Activated CD4-positive, alpha-beta T cell treated with anti-CD3 and anti-CD28 coated beads for 36 hours (primary cell): ENCODE results near the gene NMT1. TPM values are rescaled to one million over a fixed set of nuclear protein-coding genes. Genes with fewer than 3 reads are reported as not detected.

ENCODE experiments used
- ATAC-seq: fragments of 200-7000 bp; cut with Tn5 transposase; one replicate; pipeline ENCODE4 v1.10.0; 2021; ENCODE audit warnings: mild to moderate bottlenecking, moderate library complexity
- CTCF ChIA-PET: fragments of 350-600 bp; sonication (Branson Sonifier 250); formaldehyde crosslinking; loops from one replicate; lab custom pipeline; 2021; ENCODE audit warnings: antibody characterized with exemption; lab: Charles Lee
- POLR2A ChIA-PET: fragments of 350-600 bp; sonication (Branson Sonifier 250); formaldehyde crosslinking; loops from one replicate; lab custom pipeline; 2021; ENCODE audit warnings: antibody characterized with exemption, inconsistent platforms; lab: Charles Lee
- DNase-seq: peaks from one replicate; pipeline ENCODE4 v3.0.0-alpha.2; 2020
- H3K27ac Mint-ChIP-seq: one replicate; pipeline ENCODE4 v1.8.0; 2021; ENCODE audit warnings: mixed read lengths
- H3K27me3 Mint-ChIP-seq: one replicate; pipeline ENCODE4 v1.8.0; 2021; ENCODE audit warnings: mixed read lengths
- H3K36me3 Mint-ChIP-seq: one replicate; pipeline ENCODE4 v1.8.0; 2021; ENCODE audit warnings: low read depth, mixed read lengths
- H3K4me1 Mint-ChIP-seq: one replicate; pipeline ENCODE4 v1.8.0; 2021; ENCODE audit warnings: mixed read lengths
- H3K4me3 Mint-ChIP-seq: one replicate; pipeline ENCODE4 v1.8.0; 2021; ENCODE audit warnings: mild to moderate bottlenecking, moderate library complexity, mixed read lengths
- H3K9me3 Mint-ChIP-seq: one replicate; pipeline ENCODE4 v1.8.0; 2021; ENCODE audit warnings: low read depth, mixed read lengths
- intact Hi-C, 2 experiments: fragments of 100-400 bp; cut with DNase I in 1 of 2; cut with micrococcal nuclease in 1 of 2; formaldehyde crosslinking; loops; one replicate each; pipeline versions ENCODE4 v1.14.2 to v1.15.1; 2022 to 2024; cut with DNase I, micrococcal nuclease
- total RNA-seq, 2 experiments: library from RNA; stranded (reverse); gene quantifications; one replicate each; pipeline ENCODE4 v1.2.3, GENCODE V29; 2021

NMT1 gene
- total RNA-seq, 2 experiments from 2014 or later = 170 to 175 TPM

DNA sequence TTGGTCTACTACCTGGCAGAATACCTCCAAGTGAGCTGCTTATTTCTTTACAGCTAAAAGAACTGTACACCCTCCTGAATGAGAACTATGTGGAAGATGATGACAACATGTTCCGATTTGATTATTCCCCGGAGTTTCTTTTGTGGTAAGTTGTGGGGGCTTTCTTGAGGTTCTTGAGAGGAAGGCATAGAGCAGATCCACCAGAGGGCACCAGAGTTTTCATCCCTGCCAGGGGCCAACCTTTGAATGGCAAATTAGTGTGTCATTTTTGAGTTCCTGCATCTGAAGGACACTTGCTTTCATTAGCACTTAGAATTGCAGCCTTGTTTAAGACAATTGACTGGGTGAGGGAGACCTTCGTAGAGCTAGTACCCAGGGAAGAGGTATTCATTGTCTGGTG lies 35.0 kb downstream of the NMT1 start:
- no peak overlapping the region for H3K27ac Mint-ChIP-seq
- intact Hi-C loops = loop anchor here in 1 of 2 experiments (2.0 to 5.0 kb wide), 2 partner anchors 37 to 44 kb away; partner anchors contain the start of genes DCAKD and PLCD3
- POLR2A ChIA-PET = no interaction called here
- no peaks in the 10 kb centered on the region for H3K9me3 Mint-ChIP-seq
- H3K4me1 Mint-ChIP-seq = no peaks in the 10 kb centered on the region
- ATAC-seq (no peak), DNase-seq (peak; percentile 25)
- peaks cover 59% of the 10 kb centered on the region for H3K36me3 Mint-ChIP-seq
- H3K4me3 Mint-ChIP-seq = no peak overlapping the region
- CTCF ChIA-PET = interaction anchor here (0.9 to 1.6 kb wide), 3 partner anchors 25 to 53 kb away, joined by 3 read pairs; no protein-coding TSS in a partner anchor
- no peaks in the 10 kb centered on the region for H3K27me3 Mint-ChIP-seq

DNA sequence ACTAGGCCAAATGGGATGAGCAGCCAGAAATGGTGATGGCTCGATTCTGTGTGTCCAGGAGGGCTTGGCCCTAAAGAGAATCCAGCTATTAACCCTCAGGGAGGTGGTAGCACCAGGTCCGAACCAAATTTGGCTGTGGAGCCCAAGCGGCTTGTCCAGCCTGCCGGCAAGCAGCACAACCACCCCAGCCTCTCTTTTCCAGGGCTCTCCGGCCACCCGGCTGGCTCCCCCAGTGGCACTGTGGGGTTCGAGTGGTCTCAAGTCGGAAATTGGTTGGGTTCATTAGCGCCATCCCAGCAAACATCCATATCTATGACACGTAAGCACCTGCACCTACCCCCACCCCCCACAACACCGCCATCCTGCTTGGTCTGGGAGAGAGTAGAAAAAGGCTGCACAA lies 35.8 kb downstream of the NMT1 start:
- Mint-ChIP-seq H3K4me3 (no peak overlapping the region), H3K27me3 (no peaks in the 10 kb centered on the region), H3K4me1 (no peaks in the 10 kb centered on the region), H3K36me3 (peaks cover 55% of the 10 kb centered on the region), H3K27ac (no peak overlapping the region), H3K9me3 (no peaks in the 10 kb centered on the region)
- DNase-seq = no peak
- ChIA-PET CTCF (interaction anchor here (0.6 to 1.3 kb wide), 3 partner anchors 30 to 256 kb away, joined by 3 read pairs; no protein-coding TSS in a partner anchor), POLR2A (interaction anchor here (0.9 kb wide), 1 partner anchor 19 kb away, joined by 3 read pairs; no protein-coding TSS in a partner anchor)
- intact Hi-C loops = loop anchor here in 1 of 2 experiments (2.0 to 5.0 kb wide), 2 partner anchors 36 to 45 kb away; partner anchors contain the start of genes DCAKD and PLCD3
- no peak for ATAC-seq

DNA sequence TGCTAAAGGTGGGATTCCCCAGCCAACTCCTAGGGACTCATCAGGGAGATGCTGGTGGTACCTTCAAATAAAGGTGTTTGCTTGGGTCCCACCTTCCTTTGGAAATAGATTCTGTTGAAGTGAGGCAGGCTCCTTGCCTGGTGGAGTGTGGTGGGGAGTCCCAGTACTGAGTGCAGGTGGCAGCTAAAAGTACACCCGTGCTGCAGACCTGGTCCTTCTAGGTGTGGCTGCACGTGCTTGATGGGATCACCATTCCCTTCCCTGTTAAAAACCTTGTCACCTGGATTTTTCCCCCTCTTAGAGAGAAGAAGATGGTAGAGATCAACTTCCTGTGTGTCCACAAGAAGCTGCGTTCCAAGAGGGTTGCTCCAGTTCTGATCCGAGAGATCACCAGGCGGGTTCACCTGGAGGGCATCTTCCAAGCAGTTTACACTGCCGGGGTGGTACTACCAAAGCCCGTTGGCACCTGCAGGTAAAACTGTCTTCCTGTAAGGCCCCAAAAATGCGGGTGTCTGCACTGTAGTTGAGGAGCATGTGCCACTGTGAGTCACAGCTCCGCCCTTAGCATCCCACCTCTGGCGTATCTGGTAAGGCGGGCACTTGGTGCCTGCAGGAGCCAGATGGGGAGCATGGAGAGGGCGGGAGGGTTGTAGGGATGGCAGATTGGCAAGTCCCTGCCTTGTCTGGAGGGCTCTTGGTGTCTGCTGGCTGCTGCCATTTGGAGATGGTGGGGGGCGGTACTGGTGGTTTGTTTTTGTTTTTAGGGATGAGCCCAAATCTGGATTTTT lies 37.2 kb downstream of the NMT1 start:
- Mint-ChIP-seq H3K27me3 (no peaks in the 10 kb centered on the region), H3K4me3 (no peak overlapping the region), H3K4me1 (no peaks in the 10 kb centered on the region), H3K27ac (no peak overlapping the region), H3K36me3 (peaks cover 56% of the 10 kb centered on the region), H3K9me3 (no peaks in the 10 kb centered on the region)
- CTCF ChIA-PET = interaction anchor here (0.6 to 2.8 kb wide), 16 partner anchors 8 to 840 kb away, joined by 3 to 13 read pairs (median 4); partner anchors contain the start of genes NMT1 and PLCD3
- ATAC-seq (no peak), DNase-seq (no peak)
- POLR2A ChIA-PET = no interaction called here
- intact Hi-C loops = loop anchor here in 1 of 2 experiments (2.0 to 5.0 kb wide), 2 partner anchors 35 to 46 kb away; partner anchors contain the start of gene DCAKD

DNA sequence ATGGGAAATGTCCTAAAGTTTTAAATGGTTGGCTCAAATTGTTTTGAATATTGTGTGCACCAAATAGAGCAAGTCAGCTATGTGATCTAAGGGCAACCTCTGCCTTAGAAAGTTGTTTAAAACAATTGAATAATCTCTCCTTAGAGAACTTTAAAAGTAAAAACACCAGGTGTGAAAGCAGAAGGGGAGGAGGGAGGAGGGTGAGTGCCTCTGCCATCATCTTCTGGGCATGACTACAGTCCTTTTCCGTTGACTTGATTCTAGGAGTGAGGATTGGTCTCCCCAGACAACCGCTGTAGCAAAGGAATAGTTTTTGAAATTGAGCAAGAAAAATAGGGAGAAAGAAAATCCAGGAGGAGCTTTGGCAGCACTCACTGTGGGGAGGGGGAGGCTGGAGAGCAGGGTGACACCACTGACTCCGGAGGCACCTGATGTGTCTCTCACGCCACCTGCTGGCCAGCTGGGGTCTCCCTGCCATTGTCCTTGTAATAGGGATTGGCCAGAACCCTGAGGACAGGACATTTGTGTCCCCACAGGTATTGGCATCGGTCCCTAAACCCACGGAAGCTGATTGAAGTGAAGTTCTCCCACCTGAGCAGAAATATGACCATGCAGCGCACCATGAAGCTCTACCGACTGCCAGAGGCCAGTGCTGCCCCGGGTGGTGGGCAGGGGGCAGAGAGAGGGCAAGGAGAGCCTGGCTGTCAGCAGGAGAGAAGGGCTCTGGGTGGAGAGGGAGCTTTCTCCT lies 37.9 kb downstream of the NMT1 start:
- H3K4me3 Mint-ChIP-seq = no peak overlapping the region
- ChIA-PET CTCF (interaction anchor here (0.6 to 2.8 kb wide), 27 partner anchors 8 to 319 kb away, joined by 3 to 13 read pairs (median 4); partner anchors contain the start of genes ACBD4, DCAKD, NMT1 and PLCD3), POLR2A (no interaction called here)
- H3K27ac Mint-ChIP-seq = no peak overlapping the region
- intact Hi-C loops = loop anchor here in 1 of 2 experiments (1.0 to 5.0 kb wide), 3 partner anchors 36 to 179 kb away; partner anchors contain the start of gene DCAKD
- DNase-seq (peak; percentile 89), ATAC-seq (peak; percentile 98)
- no peaks in the 10 kb centered on the region for H3K9me3 Mint-ChIP-seq
- H3K27me3 Mint-ChIP-seq = no peaks in the 10 kb centered on the region
- peaks cover 54% of the 10 kb centered on the region for H3K36me3 Mint-ChIP-seq
- no peaks in the 10 kb centered on the region for H3K4me1 Mint-ChIP-seq

DNA sequence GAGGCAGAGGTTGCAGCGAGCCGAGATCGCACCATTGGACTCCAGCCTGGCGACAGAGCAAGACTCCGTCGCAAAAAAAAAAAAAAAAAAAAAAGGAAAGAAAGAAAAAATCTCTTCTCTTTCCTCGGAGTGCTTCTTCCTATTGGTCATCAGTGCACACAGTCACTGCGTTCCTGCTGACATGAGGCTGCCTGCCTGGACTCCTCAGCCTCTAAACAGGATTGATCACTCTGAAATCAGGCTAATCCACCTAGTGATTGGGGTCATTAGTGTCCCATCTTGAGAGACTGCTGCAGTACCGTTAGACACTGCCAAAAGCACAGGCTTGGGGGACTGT lies 40.4 kb downstream of the NMT1 start:
- Mint-ChIP-seq H3K9me3 (no peaks in the 10 kb centered on the region), H3K27ac (no peak overlapping the region), H3K4me3 (no peak overlapping the region), H3K27me3 (no peaks in the 10 kb centered on the region), H3K36me3 (peaks cover 54% of the 10 kb centered on the region), H3K4me1 (no peaks in the 10 kb centered on the region)
- ATAC-seq (no peak), DNase-seq (no peak)
- intact Hi-C loops = no loop called here
- ChIA-PET CTCF (interaction anchor here (0.5 to 1.2 kb wide), 2 partner anchors 30 to 289 kb away, joined by 3 read pairs; no protein-coding TSS in a partner anchor), POLR2A (no interaction called here)

DNA sequence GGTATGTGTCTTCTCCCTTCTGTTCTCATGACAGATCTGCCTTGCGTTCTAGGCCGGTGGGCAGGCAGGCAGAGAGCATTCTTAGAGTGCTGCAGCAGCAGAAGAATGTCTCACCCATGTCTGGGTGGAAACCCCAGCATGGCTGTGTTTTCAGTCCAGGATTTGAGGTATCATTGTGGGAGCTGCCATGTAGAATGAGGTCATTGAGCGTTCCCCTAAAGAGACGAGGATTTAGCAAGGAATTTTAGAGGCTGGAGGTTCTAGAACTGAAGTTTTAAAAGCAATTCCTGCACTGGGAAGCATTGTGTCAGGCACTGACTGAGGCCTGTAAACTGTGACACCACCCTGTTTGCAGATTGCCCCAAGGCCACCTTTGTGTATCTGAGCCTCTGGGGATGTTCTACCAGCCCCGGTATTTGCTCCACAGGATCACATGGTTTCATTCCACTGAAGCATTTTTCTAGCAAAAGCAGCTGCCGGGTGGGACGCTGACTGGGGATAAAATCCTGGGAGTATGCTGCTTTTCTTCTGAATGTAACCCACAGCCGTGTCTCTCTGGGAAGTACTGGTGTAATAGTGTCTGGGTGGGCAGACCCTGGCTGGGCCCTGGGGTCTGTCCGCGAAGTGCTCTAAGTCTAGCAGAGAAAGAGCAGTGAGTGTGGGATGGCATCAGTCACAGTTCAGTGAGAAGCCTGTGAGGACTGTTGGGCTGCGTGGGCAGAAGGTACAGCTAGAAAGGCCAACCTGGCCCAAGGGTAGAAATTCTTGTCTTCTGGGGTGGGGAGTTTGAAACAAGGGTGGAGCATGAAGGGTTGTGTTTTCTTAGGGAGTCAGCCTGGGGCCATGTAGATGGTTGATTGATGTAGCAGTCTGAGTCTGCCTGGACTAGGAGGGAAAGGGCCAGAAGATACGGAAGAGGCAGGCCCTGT lies 41.0 kb downstream of the NMT1 start:
- no peaks in the 10 kb centered on the region for H3K4me1 Mint-ChIP-seq
- H3K27ac Mint-ChIP-seq = peak overlapping the region; percentile 49
- ATAC-seq (no peak), DNase-seq (no peak)
- intact Hi-C loops = no loop called here
- POLR2A ChIA-PET = no interaction called here
- no peaks in the 10 kb centered on the region for H3K9me3 Mint-ChIP-seq
- peaks cover 55% of the 10 kb centered on the region for H3K36me3 Mint-ChIP-seq
- CTCF ChIA-PET = interaction anchor here (0.5 to 1.2 kb wide), 4 partner anchors 31 to 290 kb away, joined by 3 to 4 read pairs (median 3); no protein-coding TSS in a partner anchor
- H3K27me3 Mint-ChIP-seq = no peaks in the 10 kb centered on the region
- H3K4me3 Mint-ChIP-seq = no peak overlapping the region

DNA sequence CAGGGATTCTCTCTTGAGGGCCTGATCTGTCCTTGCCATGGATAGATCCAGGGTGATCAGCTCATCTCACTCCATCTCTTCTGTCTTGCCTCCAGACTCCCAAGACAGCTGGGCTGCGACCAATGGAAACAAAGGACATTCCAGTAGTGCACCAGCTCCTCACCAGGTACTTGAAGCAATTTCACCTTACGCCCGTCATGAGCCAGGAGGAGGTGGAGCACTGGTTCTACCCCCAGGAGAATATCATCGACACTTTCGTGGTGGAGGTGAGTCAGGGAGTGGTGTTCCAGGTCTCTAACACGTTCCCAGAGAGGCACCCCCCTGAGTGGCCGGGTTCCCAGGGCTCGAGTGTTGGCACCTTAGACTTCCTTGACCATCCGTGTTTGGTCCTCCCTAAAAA lies 41.7 kb downstream of the NMT1 start:
- no peaks in the 10 kb centered on the region for H3K4me1 Mint-ChIP-seq
- POLR2A ChIA-PET = no interaction called here
- no peak overlapping the region for H3K4me3 Mint-ChIP-seq
- H3K36me3 Mint-ChIP-seq = peaks cover 51% of the 10 kb centered on the region
- intact Hi-C loops = no loop called here
- CTCF ChIA-PET = interaction anchor here (0.5 to 1.2 kb wide), 4 partner anchors 31 to 185 kb away, joined by 3 to 4 read pairs (median 3); no protein-coding TSS in a partner anchor
- no peak for DNase-seq
- no peak overlapping the region for H3K27ac Mint-ChIP-seq
- no peaks in the 10 kb centered on the region for H3K27me3 Mint-ChIP-seq
- no peak for ATAC-seq
- H3K9me3 Mint-ChIP-seq = no peaks in the 10 kb centered on the region

DNA sequence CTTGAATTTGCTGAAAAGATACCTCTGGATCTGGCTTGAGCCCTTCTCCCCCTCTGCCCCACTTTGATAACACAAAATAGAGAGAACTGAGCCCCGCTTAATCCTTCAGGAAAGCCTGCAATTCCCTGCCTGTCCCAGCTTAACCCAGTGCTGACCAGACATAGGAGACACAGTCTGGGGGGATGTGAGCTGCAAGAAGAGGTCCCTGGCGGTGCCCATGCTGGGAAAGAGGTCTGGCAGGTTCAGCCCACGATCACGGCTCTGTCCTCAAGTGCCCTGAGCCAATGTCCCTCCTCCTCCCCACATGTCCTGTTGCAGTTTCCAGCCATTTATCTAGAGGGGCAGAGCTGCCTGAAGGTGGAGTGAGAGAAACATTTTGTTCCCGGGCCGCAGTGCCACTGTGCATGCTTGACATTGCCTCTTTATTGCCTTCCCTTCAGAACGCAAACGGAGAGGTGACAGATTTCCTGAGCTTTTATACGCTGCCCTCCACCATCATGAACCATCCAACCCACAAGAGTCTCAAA lies 42.2 kb downstream of the NMT1 start:
- ChIA-PET CTCF (interaction anchor here (0.5 kb wide), 1 partner anchor 91 kb away, joined by 3 read pairs; no protein-coding TSS in a partner anchor), POLR2A (no interaction called here)
- Mint-ChIP-seq H3K36me3 (peaks cover 49% of the 10 kb centered on the region), H3K4me3 (no peak overlapping the region), H3K9me3 (no peaks in the 10 kb centered on the region), H3K27ac (no peak overlapping the region), H3K27me3 (no peaks in the 10 kb centered on the region), H3K4me1 (no peaks in the 10 kb centered on the region)
- ATAC-seq = no peak
- DNase-seq = no peak
- intact Hi-C loops = no loop called here

DNA sequence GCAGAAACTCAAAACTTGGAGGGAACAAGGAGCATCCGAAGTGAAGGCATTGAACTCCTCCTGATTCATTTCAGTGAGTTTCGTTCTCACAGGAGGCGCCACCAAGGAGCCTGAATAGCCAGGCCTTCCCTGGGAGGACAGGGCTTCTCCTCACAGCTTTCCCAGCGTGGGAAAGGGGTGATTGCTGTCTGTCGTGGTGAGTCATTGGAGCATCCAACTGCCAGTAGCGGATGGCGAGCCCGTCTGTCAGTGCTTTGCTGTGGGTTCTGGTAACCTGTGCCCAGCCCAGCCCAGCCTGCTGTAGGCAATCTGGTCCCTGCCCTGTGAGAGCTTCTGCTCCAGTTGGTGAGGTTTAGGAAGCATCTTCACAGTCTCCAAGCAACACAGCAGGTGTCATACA lies 42.9 kb downstream of the NMT1 start:
- POLR2A ChIA-PET = no interaction called here
- CTCF ChIA-PET = no interaction called here
- intact Hi-C loops = no loop called here
- Mint-ChIP-seq H3K36me3 (peaks cover 46% of the 10 kb centered on the region), H3K27ac (no peak overlapping the region), H3K9me3 (no peaks in the 10 kb centered on the region), H3K27me3 (no peaks in the 10 kb centered on the region), H3K4me3 (no peak overlapping the region), H3K4me1 (no peaks in the 10 kb centered on the region)
- no peak for ATAC-seq
- no peak for DNase-seq

DNA sequence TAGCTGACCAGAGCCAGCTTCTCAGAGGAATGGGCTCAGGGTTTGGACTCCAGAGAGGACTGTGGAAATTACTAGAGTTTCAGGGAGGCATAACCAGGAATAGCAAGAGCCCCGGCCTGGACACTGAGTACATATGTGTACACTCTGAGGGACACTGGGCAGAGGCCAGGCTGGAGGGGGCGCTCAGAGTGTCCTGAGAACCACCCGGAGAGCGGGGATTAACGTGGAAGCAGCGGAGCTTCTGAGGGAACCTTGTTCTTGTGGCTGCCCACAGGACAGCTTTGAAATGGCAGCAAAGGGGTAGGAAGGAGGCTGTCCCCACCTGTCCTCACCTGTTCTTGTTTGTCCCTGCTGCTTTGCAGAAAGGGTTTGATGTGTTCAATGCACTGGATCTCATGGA lies 43.4 kb downstream of the NMT1 start:
- DNase-seq = no peak
- Mint-ChIP-seq H3K36me3 (peaks cover 42% of the 10 kb centered on the region), H3K9me3 (no peaks in the 10 kb centered on the region), H3K4me3 (no peak overlapping the region), H3K27ac (no peak overlapping the region), H3K27me3 (no peaks in the 10 kb centered on the region), H3K4me1 (no peaks in the 10 kb centered on the region)
- no peak for ATAC-seq
- intact Hi-C loops = no loop called here
- CTCF ChIA-PET = no interaction called here
- POLR2A ChIA-PET = interaction anchor here (0.6 kb wide), 1 partner anchor 292 kb away, joined by 6 read pairs; no protein-coding TSS in a partner anchor
